Measurements from ENCODE around the gene TIAM1.

The TIAM1 gene

GRCh38 chr21:31257265-31257664, 86.8 kb downstream of the TIAM1 start:
- Histone ChIP-seq H3K36me3 (ENCODE audit: control insufficient read depth, low read length) (no peaks in the 10 kb centered on the region), H3K4me3 (ENCODE audit: low read length) (no peak overlapping the region), H3K9me3 (ENCODE audit: control insufficient read depth, insufficient read depth, low read length) (no peaks in the 10 kb centered on the region), H3K4me1 (ENCODE audit: control insufficient read depth, low read length) (no peaks in the 10 kb centered on the region), H3K79me2 (ENCODE audit: control insufficient read depth, low read length) (no peaks in the 10 kb centered on the region), H3F3A (ENCODE audit: control insufficient read depth, insufficient read depth) (no peaks in the 10 kb centered on the region), H4K20me1 (ENCODE audit: control insufficient read depth, insufficient read depth, low read depth, low read length) (no peaks in the 10 kb centered on the region), H3K27me3 (ENCODE audit: control insufficient read depth, low read length) (no peaks in the 10 kb centered on the region), H3K4me2 (ENCODE audit: low read length) (no peak overlapping the region), H3K27ac (ENCODE audit: low read depth, low read length) (no peak overlapping the region), H3K9me2 (replicated peaks; ENCODE audit: control insufficient read depth, low read length) (no peaks in the 10 kb centered on the region)
- TF ChIP-seq EZH2phosphoT487 (IDR thresholded peaks at IDR 0.05; ENCODE audit: borderline replicate concordance, low read length) = no peak
- TF ChIP-seq CTCF (IDR thresholded peaks at IDR 0.05; ENCODE audit: low read depth, low read length, poor library complexity, severe bottlenecking) = no peak

GRCh38 chr21:31255896-31256295, 88.2 kb downstream of the TIAM1 start:
- H3K27ac ChIP-seq (ENCODE audit: low read depth, low read length) = no peak overlapping the region
- no peaks in the 10 kb centered on the region for H3K4me1 ChIP-seq (ENCODE audit: control insufficient read depth, low read length)
- H3K9me2 ChIP-seq (replicated peaks; ENCODE audit: control insufficient read depth, low read length) = no peaks in the 10 kb centered on the region
- H3K27me3 ChIP-seq (ENCODE audit: control insufficient read depth, low read length) = no peaks in the 10 kb centered on the region
- H3F3A ChIP-seq (ENCODE audit: control insufficient read depth, insufficient read depth) = no peaks in the 10 kb centered on the region
- H3K4me3 ChIP-seq (ENCODE audit: low read length) = no peak overlapping the region
- no peak for TF ChIP-seq CTCF (IDR thresholded peaks at IDR 0.05; ENCODE audit: low read depth, low read length, poor library complexity, severe bottlenecking)
- H3K4me2 ChIP-seq (ENCODE audit: low read length) = no peak overlapping the region
- H4K20me1 ChIP-seq (ENCODE audit: control insufficient read depth, insufficient read depth, low read depth, low read length) = no peaks in the 10 kb centered on the region
- no peaks in the 10 kb centered on the region for H3K9me3 ChIP-seq (ENCODE audit: control insufficient read depth, insufficient read depth, low read length)
- H3K79me2 ChIP-seq (ENCODE audit: control insufficient read depth, low read length) = no peaks in the 10 kb centered on the region
- H3K36me3 ChIP-seq (ENCODE audit: control insufficient read depth, low read length) = no peaks in the 10 kb centered on the region

- Histone ChIP-seq H3K36me3 (ENCODE audit: control insufficient read depth, low read length) (no peaks in the 10 kb centered on the region), H3K4me3 (ENCODE audit: low read length) (no peak overlapping the region), H4K20me1 (ENCODE audit: control insufficient read depth, insufficient read depth, low read depth, low read length) (no peaks in the 10 kb centered on the region), H3K27ac (ENCODE audit: low read depth, low read length) (no peak overlapping the region), H3F3A (ENCODE audit: control insufficient read depth, insufficient read depth) (no peaks in the 10 kb centered on the region), H3K4me1 (ENCODE audit: control insufficient read depth, low read length) (no peaks in the 10 kb centered on the region), H3K9me2 (replicated peaks; ENCODE audit: control insufficient read depth, low read length) (no peaks in the 10 kb centered on the region), H3K9me3 (ENCODE audit: control insufficient read depth, insufficient read depth, low read length) (no peaks in the 10 kb centered on the region), H3K4me2 (ENCODE audit: low read length) (no peak overlapping the region), H3K27me3 (ENCODE audit: control insufficient read depth, low read length) (no peaks in the 10 kb centered on the region), H3K79me2 (ENCODE audit: control insufficient read depth, low read length) (no peaks in the 10 kb centered on the region)
- TF ChIP-seq EZH2phosphoT487 (IDR thresholded peaks at IDR 0.05; ENCODE audit: borderline replicate concordance, low read length) (no peak), CTCF (IDR thresholded peaks at IDR 0.05; ENCODE audit: low read depth, low read length, poor library complexity, severe bottlenecking) (no peak)
Observed at GRCh38 chr21:31255036-31255435, 89.0 kb downstream of the TIAM1 start.

- Histone ChIP-seq H3K4me1 (ENCODE audit: control insufficient read depth, low read length) (no peaks in the 10 kb centered on the region), H3K27me3 (ENCODE audit: control insufficient read depth, low read length) (no peaks in the 10 kb centered on the region), H3K27ac (ENCODE audit: low read depth, low read length) (no peak overlapping the region), H3K79me2 (ENCODE audit: control insufficient read depth, low read length) (no peaks in the 10 kb centered on the region), H3K36me3 (ENCODE audit: control insufficient read depth, low read length) (no peaks in the 10 kb centered on the region), H3K4me2 (ENCODE audit: low read length) (no peak overlapping the region), H4K20me1 (ENCODE audit: control insufficient read depth, insufficient read depth, low read depth, low read length) (no peaks in the 10 kb centered on the region), H3K4me3 (ENCODE audit: low read length) (no peak overlapping the region), H3K9me2 (replicated peaks; ENCODE audit: control insufficient read depth, low read length) (no peaks in the 10 kb centered on the region), H3K9me3 (ENCODE audit: control insufficient read depth, insufficient read depth, low read length) (no peaks in the 10 kb centered on the region), H3F3A (ENCODE audit: control insufficient read depth, insufficient read depth) (no peaks in the 10 kb centered on the region)
- TF ChIP-seq EZH2phosphoT487 (IDR thresholded peaks at IDR 0.05; ENCODE audit: borderline replicate concordance, low read length) = no peak
- no peak for TF ChIP-seq CTCF (IDR thresholded peaks at IDR 0.05; ENCODE audit: low read depth, low read length, poor library complexity, severe bottlenecking)
Observed at GRCh38 chr21:31254131-31254530, 89.9 kb downstream of the TIAM1 start.

Measured in DOHH2 (cell line).